ENCODE results near the gene TMEM272.

DNA sequence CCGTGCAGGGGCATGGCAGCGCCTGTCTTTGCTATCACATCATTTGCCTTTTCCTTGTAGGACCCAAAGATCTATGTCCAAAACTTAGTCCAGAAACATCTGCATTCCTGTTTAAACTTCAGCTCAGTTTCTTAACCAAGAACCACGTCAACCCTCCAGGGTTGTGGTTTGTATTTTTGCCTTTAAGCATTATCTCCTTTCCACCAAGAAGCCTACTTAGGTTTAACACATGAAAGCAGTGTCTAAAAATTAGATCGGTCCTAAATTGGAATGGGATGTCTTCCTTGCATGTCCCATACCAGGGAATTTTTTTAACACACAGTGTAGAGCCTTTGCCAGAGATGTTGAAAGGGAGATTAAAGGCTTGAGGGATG, 79.8 kb downstream of the TMEM272 start:
- no peak for TF ChIP-seq CTCF (IDR thresholded peaks at IDR 0.05)
- TF ChIP-seq POLR2AphosphoS5 (IDR thresholded peaks at IDR 0.05), result no peak
- TF ChIP-seq POLR2A (IDR thresholded peaks at IDR 0.05), result no peak

All from breast epithelium (tissue), 3 donors.